GM21381 (cell line): Measurements from ENCODE around the gene LRRC49.

Experiments
- ATAC-seq: cut with Tn5 transposase; IDR thresholded peaks from one replicate; pipeline ENCODE4 v1.9.1; 2021; ENCODE audit warnings: mild to moderate bottlenecking, moderate library complexity; ENCODE audit not compliant: unreplicated experiment

The LRRC49 gene

DNA sequence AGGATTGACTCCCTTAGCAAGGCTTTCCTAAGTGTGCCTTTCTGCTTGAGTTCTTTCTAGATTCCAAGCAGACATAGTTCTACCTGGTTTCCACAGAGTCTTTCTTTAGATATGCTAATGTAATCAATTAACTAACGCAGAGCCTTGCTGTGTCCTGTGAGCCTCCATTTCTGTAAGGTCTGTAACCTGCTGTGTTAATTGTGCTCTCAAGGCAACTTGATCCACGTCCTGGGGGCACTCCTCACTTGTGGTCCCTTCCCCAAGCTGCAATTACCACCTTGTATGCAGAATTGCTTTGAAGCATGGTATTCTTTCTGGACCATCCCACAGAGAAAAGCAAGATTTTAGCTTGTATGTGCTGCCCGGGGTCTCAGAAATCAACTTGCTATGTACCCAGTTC is 193.2 kb downstream of the LRRC49 start:
- ATAC-seq = no peak

DNA sequence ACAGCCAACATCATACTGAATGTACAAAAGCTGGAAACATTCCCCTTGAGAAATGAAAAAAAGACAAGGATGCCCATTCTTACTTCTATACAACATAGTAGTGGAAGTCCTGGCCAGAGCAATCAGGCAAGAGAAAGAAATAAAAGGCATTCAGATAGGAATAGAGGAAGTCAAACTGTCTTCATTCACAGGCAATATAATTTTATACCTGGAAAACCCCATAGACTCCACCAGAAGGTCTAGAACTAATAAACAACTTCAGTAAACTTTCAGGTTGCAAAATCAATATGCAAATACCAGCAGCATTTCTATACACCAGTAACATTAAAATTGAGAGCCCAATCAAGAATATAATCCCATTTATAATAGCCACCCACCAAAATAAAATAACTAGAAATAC is 195.5 kb downstream of the LRRC49 start:
- ATAC-seq = no peak

DNA sequence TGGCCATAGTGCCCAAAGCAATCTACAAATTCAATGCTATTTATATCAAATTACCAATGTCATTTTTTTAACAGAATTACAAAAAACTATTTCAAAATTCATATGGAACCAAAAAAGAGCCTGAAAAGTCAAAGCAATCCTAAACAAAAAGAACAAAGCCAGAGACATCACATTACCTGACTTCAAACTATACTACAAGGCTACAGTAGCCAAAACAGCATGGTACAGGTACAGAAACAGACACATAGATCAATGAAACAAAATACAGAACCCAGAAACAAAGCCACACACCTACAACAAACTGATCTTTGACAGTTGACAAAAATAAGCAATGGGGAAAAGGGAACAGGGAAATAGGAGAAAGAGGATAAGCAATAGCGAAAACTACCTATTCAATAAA is 196.1 kb downstream of the LRRC49 start:
- ATAC-seq = no peak

DNA sequence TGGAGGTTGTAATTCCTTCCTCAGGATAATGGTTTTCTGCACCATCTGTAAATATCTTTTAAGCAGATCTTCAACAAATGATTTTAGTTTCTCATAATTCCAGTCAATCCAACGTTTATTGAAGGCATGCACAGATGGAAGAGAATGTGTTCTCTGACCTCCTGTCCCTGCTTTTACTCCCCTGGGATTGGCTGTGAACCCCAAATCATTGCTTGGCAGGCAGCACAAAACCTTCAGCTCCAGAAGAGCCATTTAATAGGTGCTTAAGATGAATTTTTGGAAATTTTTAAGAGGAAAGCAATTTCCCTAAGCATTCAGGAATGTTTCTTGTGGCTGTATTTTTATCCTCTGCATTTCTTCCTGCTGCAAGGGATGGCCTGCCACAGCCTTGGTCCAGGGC is 197.2 kb downstream of the LRRC49 start:
- no peak for ATAC-seq

DNA sequence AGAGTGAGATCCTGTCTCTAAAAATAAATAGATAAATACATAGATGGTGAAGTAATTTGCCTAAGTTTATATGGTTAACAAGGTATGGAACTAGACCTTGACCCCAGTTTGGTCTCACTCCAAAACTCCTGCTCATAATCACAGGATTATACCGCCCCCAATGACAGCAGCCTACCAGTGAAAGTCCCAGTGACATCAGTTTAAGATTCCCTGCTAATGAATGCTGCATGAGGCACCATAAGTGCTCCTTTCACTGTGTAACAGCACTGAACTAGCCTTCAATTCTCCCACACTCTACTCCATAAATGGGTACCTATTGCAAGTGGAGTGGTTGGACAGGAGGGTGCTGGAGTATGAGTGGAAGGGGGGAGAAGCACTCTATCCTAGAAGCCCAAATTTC is 199.0 kb downstream of the LRRC49 start:
- no peak for ATAC-seq

DNA sequence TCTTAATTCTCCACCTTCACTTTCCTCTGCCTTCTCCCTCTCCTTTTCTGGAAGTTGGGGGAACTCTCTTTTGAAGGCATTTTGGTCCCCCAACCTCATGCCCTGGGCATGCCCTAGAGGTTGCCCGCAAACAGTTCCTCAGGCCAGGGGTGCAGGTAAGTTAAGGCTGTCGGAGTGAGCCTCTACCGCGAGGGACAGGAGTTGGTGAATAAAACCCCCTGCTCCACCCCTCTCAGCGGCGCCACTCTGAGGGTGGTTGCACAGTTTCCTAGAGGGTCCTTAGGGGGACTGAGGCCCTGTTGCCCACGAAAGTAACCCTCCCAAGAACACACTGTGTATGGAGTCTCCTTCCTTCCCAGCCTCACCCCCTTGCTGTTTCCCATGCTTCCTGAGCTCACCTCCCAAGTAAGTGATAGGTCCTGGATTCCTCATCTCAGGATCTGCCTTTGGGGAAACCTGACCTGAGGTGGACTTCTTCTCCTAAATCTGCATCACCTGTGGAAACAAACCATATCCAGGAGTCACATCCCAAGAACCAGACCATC is 199.5 kb downstream of the LRRC49 start:
- no peak for ATAC-seq

DNA sequence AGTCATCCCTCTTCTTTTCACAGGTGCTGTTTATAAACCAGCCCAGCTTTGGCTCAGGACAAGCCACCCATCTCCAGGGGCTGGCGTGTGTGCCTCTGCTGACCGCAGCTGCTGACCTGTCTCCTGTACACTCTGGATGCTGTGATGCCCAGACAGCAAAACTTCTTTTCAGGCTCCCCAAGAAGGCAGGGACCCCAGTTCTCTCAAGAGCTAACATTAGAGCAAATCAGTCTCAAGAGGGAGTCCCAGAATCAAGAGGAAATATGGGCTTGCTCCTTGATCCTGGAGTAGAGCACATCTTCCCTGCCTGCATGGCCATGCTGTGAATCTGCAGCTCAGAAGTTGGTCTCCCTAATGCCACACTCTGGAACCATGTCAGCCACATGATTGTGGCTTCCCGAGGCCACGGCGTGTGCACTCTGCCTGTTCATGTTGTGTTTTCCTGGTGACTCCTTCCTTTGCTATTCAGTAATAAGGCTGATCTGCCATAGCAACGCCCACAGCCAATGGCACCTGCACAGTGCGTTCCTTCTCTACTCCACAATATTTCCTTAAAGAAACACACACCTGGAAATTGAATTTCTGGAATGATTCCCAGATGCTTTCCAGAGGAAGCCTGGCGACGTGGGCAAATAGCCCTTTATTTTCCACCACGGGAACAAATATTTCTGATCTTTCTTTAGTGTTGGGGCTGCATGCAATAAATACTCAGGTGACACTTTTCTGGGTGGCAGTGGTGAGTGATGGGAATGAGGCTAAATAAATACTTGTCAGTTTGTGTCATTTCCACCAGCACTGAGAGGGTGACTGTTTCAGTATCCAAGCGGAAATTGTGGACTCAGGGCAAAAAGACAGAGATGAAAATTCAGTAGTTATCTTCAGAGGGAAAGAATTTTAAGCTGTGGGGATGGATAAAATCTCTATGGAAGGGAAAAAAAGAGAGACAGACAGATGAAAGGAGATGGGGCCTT is 200.7 kb downstream of the LRRC49 start:
- no peak for ATAC-seq

DNA sequence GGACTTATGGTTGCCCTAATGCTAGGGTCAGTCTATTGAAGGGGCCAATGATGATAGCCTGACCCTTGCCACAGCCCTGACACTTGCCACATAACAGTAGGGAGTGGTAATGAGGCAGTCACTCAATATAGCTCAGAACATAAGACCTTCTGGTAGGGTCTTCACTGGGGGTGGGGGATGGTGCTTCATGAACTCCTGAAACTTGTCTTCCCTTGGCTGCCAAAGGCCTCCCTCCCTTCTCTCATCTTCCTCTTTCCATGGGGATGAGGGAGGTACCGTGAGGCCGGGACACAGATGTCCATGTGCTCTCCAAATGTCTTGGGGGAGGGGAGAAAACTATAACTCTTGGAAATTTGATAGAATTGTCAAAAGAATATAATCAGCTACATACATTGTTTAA is 201.5 kb downstream of the LRRC49 start:
- ATAC-seq = no peak

DNA sequence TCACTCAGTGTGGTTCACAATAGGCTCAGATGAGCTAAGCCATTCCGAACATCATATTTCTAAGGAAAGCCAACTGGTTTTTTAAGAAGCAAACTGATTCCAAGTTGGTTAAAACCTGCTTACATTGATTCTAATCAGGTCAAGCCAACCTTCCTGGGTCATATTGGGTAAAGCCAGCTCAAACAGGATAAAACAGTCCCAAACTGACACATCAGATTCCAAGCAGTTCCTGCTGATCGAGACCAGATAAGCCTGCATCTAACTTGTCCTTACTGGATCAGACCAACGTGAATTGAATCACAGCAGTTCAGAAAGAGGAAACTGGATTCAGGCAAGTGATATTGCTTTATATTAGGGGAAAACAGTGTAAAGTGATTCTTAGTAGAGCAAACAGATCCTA is 204.1 kb downstream of the LRRC49 start:
- ATAC-seq = no peak

DNA sequence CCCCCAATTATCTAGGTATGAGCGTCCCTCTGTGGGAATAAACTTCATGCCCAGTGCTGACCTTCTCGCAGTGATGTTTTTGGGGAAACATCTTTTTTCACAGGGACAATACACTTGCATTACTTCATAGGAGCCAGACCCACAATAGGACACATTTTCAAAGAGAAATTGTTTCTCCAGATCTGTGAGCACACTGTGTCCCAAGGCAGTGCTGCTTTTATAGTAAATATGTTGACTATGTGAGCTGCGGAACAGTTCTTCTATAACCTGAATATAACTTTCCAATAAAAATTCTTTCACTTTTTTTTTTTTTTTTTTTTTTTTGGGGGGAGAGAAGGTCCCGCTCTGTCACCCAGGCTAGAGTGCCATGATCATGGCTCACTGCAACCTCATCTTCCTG is 205.3 kb downstream of the LRRC49 start:
- ATAC-seq = no peak

DNA sequence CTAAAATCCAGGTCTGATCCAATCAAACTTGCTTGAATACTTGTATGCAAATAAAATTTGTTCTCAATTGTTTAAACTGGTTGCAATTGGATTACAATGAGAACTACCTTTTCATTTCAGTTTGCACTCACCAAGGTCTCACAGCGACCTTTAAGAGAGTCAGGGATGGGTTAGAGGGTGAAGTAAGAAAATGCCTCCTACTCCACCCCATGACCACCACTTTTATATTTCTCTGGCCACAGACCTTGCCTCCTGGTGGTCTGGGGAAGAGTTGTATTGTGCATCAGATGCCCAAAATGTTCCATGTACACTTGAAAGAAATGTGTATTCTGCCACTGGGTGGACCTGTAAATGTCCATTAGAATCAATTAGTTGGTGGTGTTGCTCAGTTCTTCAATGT is 206.3 kb downstream of the LRRC49 start:
- ATAC-seq = no peak
